ENCODE measurements around the gene RAB11FIP5.

The RAB11FIP5 gene

DNA sequence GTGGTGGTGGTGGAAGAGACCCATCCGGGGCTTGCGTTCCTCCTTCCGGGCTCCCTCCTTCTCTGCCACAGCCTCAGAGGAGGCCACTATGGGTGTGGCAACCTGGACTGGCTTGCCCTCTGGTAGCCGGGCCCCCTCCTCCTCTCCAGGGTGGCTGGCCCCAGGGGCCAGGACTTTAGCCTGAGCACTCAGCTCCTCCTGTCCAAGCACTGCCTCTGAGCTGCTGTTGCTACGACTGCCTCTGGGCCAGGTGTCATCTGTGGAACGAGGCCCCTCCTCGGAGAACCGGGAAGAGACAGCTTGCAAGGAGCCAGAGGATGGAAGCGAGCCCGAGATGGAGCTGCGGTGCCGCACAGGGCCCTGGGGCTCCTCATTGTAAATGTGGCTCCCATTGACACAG lies 24.5 kb downstream of the RAB11FIP5 start:
- no peak overlapping the region for H3K4me2 ChIP-seq (ENCODE audit: low read length)
- TF ChIP-seq EZH2 (IDR thresholded peaks at IDR 0.05; ENCODE audit: borderline replicate concordance, low read length) (no peak), CTCF (IDR thresholded peaks at IDR 0.05; ENCODE audit: low read length) (no peak)
- H3K36me3 ChIP-seq (ENCODE audit: insufficient read depth, low read length): no peaks in the 10 kb centered on the region
- H3K4me3 ChIP-seq (ENCODE audit: low read depth, low read length, poor library complexity, severe bottlenecking): no peak overlapping the region
- H3K4me1 ChIP-seq (ENCODE audit: insufficient read depth, low read length, severe bottlenecking): no peaks in the 10 kb centered on the region
- H4K20me1 ChIP-seq (ENCODE audit: insufficient read depth, low read length): no peaks in the 10 kb centered on the region
- no peak overlapping the region for H3K9ac ChIP-seq (ENCODE audit: low read length)
- no peaks in the 10 kb centered on the region for H3K79me2 ChIP-seq (ENCODE audit: insufficient read depth, low read length)
- no peaks in the 10 kb centered on the region for H3K9me3 ChIP-seq (ENCODE audit: low read length)
- no peaks in the 10 kb centered on the region for H3F3A ChIP-seq (ENCODE audit: insufficient read depth, low read length)
- no peaks in the 10 kb centered on the region for H3K27me3 ChIP-seq (ENCODE audit: insufficient read depth, low read length)
- no peak overlapping the region for H2AFZ ChIP-seq (ENCODE audit: low read length)
- no peak overlapping the region for H3K27ac ChIP-seq (ENCODE audit: low read depth, low read length, poor library complexity, severe bottlenecking)
- H3K9me2 ChIP-seq (ENCODE audit: low read depth, low read length): no peaks in the 10 kb centered on the region

GRCh38 chr2:73087311-73087710 lies 25.4 kb downstream of the RAB11FIP5 start:
- Histone ChIP-seq H2AFZ (ENCODE audit: low read length) (no peak overlapping the region), H3K4me3 (ENCODE audit: low read depth, low read length, poor library complexity, severe bottlenecking) (no peak overlapping the region), H3K4me2 (ENCODE audit: low read length) (no peak overlapping the region), H3K4me1 (ENCODE audit: insufficient read depth, low read length, severe bottlenecking) (no peaks in the 10 kb centered on the region), H4K20me1 (ENCODE audit: insufficient read depth, low read length) (no peaks in the 10 kb centered on the region), H3K27me3 (ENCODE audit: insufficient read depth, low read length) (no peaks in the 10 kb centered on the region; the same call in 1 of the 2 replicates), H3K9ac (ENCODE audit: low read length) (no peak overlapping the region), H3K79me2 (ENCODE audit: insufficient read depth, low read length) (no peaks in the 10 kb centered on the region), H3K27ac (ENCODE audit: low read depth, low read length, poor library complexity, severe bottlenecking) (no peak overlapping the region), H3F3A (ENCODE audit: insufficient read depth, low read length) (no peaks in the 10 kb centered on the region), H3K36me3 (ENCODE audit: insufficient read depth, low read length) (no peaks in the 10 kb centered on the region), H3K9me3 (ENCODE audit: low read length) (no peaks in the 10 kb centered on the region), H3K9me2 (ENCODE audit: low read depth, low read length) (no peaks in the 10 kb centered on the region)
- TF ChIP-seq EZH2 (IDR thresholded peaks at IDR 0.05; ENCODE audit: borderline replicate concordance, low read length): no peak
- no peak for TF ChIP-seq CTCF (IDR thresholded peaks at IDR 0.05; ENCODE audit: low read length)

- no peaks in the 10 kb centered on the region for H3K9me3 ChIP-seq (ENCODE audit: low read length)
- H3K9ac ChIP-seq (ENCODE audit: low read length): no peak overlapping the region
- H3K4me3 ChIP-seq (ENCODE audit: low read depth, low read length, poor library complexity, severe bottlenecking): no peak overlapping the region
- no peaks in the 10 kb centered on the region for H3F3A ChIP-seq (ENCODE audit: insufficient read depth, low read length)
- no peaks in the 10 kb centered on the region; the same call in 1 of the 2 replicates for H3K27me3 ChIP-seq (ENCODE audit: insufficient read depth, low read length)
- TF ChIP-seq EZH2 (IDR thresholded peaks at IDR 0.05; ENCODE audit: borderline replicate concordance, low read length) (no peak), CTCF (IDR thresholded peaks at IDR 0.05; ENCODE audit: low read length) (peak; percentile 93)
- H3K4me1 ChIP-seq (ENCODE audit: insufficient read depth, low read length, severe bottlenecking): no peaks in the 10 kb centered on the region
- no peaks in the 10 kb centered on the region for H3K79me2 ChIP-seq (ENCODE audit: insufficient read depth, low read length)
- no peak overlapping the region for H3K27ac ChIP-seq (ENCODE audit: low read depth, low read length, poor library complexity, severe bottlenecking)
- H4K20me1 ChIP-seq (ENCODE audit: insufficient read depth, low read length): no peaks in the 10 kb centered on the region
- no peak overlapping the region for H2AFZ ChIP-seq (ENCODE audit: low read length)
- H3K36me3 ChIP-seq (ENCODE audit: insufficient read depth, low read length): no peaks in the 10 kb centered on the region
- H3K9me2 ChIP-seq (ENCODE audit: low read depth, low read length): no peaks in the 10 kb centered on the region
- H3K4me2 ChIP-seq (ENCODE audit: low read length): no peak overlapping the region
Measured at GRCh38 chr2:73085691-73086090, 27.1 kb downstream of the RAB11FIP5 start.
